ENCODE data around the gene CACNA1C. TPM values are rescaled to one million over a fixed set of nuclear protein-coding genes. Genes with fewer than 3 reads are reported as not detected.

The CACNA1C gene
- total RNA-seq, 4 donors from 2014 or later = 1.4 to 3.7 (median 2.2) TPM

DNA sequence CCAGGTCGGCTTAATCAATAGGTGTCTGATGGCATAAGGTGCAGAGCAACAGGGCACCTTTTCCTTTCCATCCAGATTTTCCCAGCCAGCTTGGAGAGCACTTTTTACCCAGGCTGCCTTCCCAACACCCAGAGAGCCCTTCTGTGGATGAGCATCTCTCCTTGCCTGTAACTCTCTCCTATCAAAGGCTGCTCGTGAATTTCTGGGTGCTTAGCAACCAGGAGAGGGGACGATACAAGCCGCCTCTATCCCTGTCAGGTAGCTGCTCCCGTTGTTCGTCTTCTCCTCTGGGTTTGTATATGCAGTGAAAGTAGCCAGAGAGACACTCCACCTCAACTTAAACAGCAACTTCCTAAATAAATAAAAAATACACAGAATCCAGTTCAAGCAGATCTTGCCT, 124.2 kb downstream of the CACNA1C start:
- no peak for TF ChIP-seq POLR2AphosphoS5 (IDR thresholded peaks at IDR 0.05)
- TF ChIP-seq, protein P1, sequence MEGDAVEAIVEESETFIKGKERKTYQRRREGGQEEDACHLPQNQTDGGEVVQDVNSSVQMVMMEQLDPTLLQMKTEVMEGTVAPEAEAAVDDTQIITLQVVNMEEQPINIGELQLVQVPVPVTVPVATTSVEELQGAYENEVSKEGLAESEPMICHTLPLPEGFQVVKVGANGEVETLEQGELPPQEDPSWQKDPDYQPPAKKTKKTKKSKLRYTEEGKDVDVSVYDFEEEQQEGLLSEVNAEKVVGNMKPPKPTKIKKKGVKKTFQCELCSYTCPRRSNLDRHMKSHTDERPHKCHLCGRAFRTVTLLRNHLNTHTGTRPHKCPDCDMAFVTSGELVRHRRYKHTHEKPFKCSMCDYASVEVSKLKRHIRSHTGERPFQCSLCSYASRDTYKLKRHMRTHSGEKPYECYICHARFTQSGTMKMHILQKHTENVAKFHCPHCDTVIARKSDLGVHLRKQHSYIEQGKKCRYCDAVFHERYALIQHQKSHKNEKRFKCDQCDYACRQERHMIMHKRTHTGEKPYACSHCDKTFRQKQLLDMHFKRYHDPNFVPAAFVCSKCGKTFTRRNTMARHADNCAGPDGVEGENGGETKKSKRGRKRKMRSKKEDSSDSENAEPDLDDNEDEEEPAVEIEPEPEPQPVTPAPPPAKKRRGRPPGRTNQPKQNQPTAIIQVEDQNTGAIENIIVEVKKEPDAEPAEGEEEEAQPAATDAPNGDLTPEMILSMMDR (IDR thresholded peaks at IDR 0.05) = no peak
- Histone ChIP-seq H3K27me3 (no peaks in the 10 kb centered on the region), H3K9me3 (no peaks in the 10 kb centered on the region), H3K4me1 (peaks cover 18% of the 10 kb centered on the region), H3K4me3 (no peak overlapping the region), H3K36me3 (no peaks in the 10 kb centered on the region), H3K27ac (no peak overlapping the region)
- DNase-seq (ENCODE audit: low spot score in 2 of 2) = no peak
- WGBS = 95% methylated on average over 5 of the region's 6 CpGs

DNA sequence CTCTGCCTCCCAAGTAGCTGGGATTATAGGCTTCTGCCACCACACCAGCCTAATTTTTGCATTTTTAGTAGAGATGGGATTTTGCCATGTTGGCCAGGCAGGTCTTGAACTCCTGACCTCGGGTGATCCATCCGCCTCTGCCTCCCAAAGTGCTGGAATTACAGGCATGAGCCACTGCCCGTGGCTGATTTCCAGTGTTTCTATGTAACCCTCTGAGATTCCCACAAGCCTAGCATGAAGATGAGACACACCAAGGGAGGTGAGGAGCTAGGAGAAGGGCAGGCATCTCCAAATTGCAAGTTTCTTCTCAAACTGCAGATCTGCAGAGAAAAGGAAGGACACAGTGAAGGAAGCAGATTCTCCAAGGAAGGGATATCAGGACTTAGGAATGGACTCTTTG, 125.0 kb downstream of the CACNA1C start:
- DNase-seq (ENCODE audit: low spot score in 2 of 2) = no peak
- Histone ChIP-seq H3K36me3 (no peaks in the 10 kb centered on the region), H3K27me3 (no peaks in the 10 kb centered on the region), H3K27ac (no peak overlapping the region), H3K4me3 (no peak overlapping the region), H3K4me1 (peaks cover 18% of the 10 kb centered on the region), H3K9me3 (no peaks in the 10 kb centered on the region)
- no peak for TF ChIP-seq POLR2AphosphoS5 (IDR thresholded peaks at IDR 0.05)
- no peak for TF ChIP-seq POLR2A (IDR thresholded peaks at IDR 0.05)
- TF ChIP-seq, protein P1 (IDR thresholded peaks at IDR 0.05) = no peak
- TF ChIP-seq EP300 (IDR thresholded peaks at IDR 0.05) = no peak
- WGBS = 85% methylated on average over 3 of the region's 3 CpGs

DNA sequence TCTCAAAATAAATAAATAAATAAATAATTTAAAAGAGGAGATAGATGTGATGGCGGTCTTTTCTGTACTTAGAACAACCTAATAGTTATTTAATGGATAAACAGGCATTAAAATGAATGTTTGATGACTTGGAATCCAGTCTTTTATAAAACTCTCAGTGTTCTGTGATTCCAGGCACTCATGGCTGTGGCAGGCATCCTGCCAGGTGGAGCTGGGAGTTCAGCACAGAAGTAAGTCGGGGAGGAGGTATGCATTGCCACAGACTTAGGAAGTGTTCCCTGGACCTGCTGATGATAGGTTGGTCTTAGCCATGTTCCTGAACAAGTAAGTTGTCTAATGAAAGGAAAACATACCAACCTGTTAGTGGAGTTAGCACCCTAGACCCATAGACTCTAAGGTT, 126.3 kb downstream of the CACNA1C start:
- H3K9me3 ChIP-seq = no peaks in the 10 kb centered on the region
- TF ChIP-seq POLR2AphosphoS5 (IDR thresholded peaks at IDR 0.05) = no peak
- no peaks in the 10 kb centered on the region for H3K27me3 ChIP-seq
- 91% methylated on average over 2 of the region's 2 CpGs for WGBS
- no peaks in the 10 kb centered on the region for H3K36me3 ChIP-seq
- no peak overlapping the region for H3K4me3 ChIP-seq
- DNase-seq (ENCODE audit: low spot score in 2 of 2) = no peak
- H3K4me1 ChIP-seq = peaks cover 26% of the 10 kb centered on the region
- H3K27ac ChIP-seq = no peak overlapping the region

DNA sequence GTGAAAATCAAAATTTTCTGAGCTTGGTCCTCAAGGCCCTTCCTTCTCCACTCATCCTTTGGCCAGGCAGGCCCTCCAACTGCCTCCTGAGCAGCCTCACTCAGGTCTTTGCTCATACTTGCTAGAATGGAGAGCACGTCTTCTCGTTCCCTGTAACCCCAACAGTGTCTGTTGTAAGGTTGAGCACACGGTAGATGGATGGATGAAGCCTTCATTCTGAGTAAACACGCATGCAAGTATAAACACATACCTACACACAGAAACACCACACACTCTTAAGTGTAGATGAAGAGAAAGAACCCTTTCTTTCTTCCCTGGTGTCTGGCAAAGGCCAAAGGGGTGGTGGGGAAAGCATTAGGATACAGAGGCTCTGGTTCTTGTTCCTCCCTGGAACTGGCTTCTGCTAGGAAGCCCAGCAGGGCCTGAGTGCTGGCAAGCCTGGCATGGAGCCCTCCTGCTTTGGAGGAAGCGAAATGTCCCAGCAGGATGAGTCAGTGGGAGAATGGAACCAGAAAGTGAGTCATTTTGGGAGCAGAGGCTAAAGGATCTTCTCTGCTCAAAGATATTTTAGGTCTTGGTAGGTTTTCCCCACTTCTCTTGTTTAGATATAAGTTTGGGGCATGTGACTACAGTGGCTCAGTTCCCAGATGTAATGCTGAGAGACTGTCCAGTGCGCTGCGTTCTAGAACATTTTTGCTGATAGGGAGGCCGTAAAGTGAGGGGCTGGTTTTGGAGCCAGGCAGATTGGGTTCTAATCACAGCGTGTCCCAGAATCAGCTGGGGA, 127.4 kb downstream of the CACNA1C start:
- no peaks in the 10 kb centered on the region for H3K36me3 ChIP-seq

DNA sequence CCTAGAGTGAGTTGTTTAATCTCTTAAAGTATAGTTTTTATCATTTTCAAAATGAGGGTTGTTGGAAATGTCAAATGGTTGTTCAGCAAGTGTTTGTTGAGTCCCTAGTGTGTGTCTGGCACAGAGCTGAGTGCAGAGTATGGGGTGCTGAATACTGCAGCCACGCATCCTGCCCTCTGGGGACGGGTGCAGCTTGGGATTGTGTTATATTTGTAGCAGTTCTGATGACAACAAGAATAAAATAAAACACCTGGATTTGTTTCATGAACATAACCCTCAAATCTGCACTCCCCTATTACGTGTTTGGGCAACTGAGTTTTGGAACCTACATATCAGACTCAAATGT, 127.9 kb downstream of the CACNA1C start:
- Histone ChIP-seq H3K27me3 (no peaks in the 10 kb centered on the region), H3K27ac (peak overlapping the region; percentile 35), H3K9me3 (no peaks in the 10 kb centered on the region), H3K4me1 (peaks cover 29% of the 10 kb centered on the region), H3K36me3 (no peaks in the 10 kb centered on the region), H3K4me3 (no peak overlapping the region)
- WGBS = 83% methylated on average over 3 of the region's 3 CpGs
- TF ChIP-seq, protein P1 (IDR thresholded peaks at IDR 0.05) = no peak
- no peak for TF ChIP-seq POLR2AphosphoS5 (IDR thresholded peaks at IDR 0.05)
- DNase-seq (ENCODE audit: low spot score in 2 of 2) = no peak

More for the DNA sequence above, 127.4 kb downstream of the CACNA1C start:
- Histone ChIP-seq H3K27ac (peak overlapping the region; percentile 35), H3K27me3 (no peaks in the 10 kb centered on the region), H3K4me1 (peaks cover 29% of the 10 kb centered on the region), H3K4me3 (no peak overlapping the region), H3K9me3 (no peaks in the 10 kb centered on the region)
- TF ChIP-seq EP300 (IDR thresholded peaks at IDR 0.05) = no peak
- peak in 1 of 3 donors; percentile 39 for TF ChIP-seq POLR2AphosphoS5 (IDR thresholded peaks at IDR 0.05)
- 73% methylated on average over 9 of the region's 9 CpGs for WGBS
- no peak for DNase-seq (ENCODE audit: low spot score in 2 of 2)

DNA sequence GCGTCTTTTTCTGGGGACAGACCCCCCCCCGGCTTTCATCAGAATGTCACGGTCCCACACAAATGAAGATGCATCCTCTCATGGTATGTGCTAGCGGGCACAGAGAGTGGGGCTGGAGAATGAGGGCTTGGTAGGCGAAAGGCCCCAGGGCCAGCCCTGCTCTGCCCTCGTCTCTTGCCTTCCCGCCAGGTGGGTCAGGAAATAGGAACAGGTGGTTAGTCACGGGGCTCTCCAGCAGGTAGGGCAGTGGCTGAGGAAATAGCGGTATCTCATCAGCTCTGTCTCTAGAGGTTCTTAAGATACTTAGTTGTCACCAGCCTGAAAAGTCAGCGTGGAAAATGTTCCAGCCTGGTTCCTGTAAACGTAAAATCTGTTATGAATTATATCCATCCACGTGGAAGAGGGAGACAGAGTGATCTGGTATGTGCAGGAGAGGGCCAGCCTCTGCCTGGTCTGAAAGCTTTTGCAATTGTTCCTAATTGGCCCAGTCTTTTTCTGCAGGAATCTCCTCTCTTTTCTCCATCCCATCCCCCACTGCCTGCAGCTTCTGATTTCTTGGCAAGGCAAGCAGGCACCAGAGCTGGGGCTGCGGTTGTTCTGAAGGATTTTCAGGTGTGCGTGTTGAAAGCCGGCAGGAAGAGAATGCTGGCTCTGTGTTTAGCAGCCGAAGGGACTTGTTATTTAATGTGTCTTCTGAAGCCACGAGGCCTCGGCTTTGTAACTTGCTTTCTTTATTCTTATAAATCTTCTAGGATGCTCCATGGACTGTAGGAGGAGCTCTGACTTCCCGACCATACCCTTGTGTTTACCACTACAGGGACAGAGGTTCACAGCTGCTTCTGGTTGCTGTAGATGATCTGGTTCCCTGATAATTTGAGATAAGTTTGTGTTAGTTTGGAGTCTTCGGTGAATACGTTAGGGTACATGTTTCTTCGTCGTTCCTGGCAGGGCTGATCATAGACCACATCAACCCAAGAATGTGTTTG, 131.1 kb downstream of the CACNA1C start:
- 41% methylated on average over 23 of the region's 23 CpGs for WGBS
- peak overlapping the region; percentile 27 for H3K27ac ChIP-seq
- DNase-seq (ENCODE audit: low spot score in 2 of 2) = no peak
- no peaks in the 10 kb centered on the region for H3K27me3 ChIP-seq
- H3K9me3 ChIP-seq = no peaks in the 10 kb centered on the region
- H3K36me3 ChIP-seq = no peaks in the 10 kb centered on the region
- TF ChIP-seq, protein P1 (IDR thresholded peaks at IDR 0.05) = no peak
- TF ChIP-seq POLR2A (IDR thresholded peaks at IDR 0.05) (no peak), EP300 (IDR thresholded peaks at IDR 0.05) (no peak), POLR2AphosphoS5 (IDR thresholded peaks at IDR 0.05) (no peak)
- no peak overlapping the region for H3K4me3 ChIP-seq
- peaks cover 29% of the 10 kb centered on the region for H3K4me1 ChIP-seq

Measured in suprapubic skin (tissue), 4 donors.